ENCODE measurements around the gene CHAD. TPM values are rescaled to one million over a fixed set of nuclear protein-coding genes. Genes with fewer than 3 reads are reported as not detected.

CHAD gene
- polyA plus RNA-seq, 1 experiment: not detected

DNA sequence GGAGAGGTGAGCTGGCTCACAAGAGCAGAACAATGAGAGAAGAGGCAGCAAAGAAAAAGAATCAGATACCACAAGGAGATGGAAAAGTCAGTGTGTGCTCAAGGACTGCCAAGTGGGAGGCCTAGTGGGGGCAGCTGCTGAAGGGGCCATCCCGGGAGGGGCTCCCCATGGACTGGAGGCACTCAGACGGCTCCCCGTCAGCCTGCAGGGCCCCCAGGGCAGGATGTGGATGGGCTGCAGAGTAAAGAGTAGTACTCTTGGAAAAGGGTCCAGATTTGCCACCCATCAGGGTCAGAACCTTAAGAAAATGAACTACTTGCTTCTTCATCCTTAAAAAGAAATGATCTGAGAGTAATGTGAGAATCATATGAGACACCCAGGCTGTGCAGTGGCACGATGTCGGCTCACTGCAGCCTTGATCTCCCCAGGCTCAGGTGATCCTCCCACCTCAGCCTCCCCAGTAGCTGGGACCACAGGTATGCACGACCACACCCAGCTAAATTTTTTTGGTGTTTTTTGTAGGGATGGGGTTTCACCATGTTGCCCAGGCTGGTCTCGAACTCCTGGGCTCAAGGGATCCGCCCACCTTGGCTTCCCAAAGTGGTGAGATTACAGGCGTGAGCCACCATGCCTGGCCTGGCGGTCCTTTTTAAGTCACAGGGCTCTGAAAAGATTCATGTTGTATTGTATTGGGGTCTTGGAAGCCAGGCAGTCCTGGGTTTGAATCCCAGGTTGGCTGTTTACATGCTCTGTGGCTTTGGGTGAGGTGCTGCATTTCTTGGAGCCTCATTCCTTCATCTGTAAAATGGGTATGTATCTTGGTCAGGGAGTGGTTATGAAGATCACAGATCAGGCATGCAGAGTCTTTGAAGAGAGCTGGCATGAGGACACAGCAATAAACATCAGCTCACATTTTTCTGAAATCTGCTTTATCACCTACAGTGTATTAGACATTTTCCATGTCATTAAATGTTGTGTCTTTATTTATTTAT lies 27.5 kb downstream of the CHAD start:
- Histone ChIP-seq H3K27ac (ENCODE audit: low read depth, low read length) (no peak overlapping the region), H3K4me3 (ENCODE audit: low read depth, low read length) (no peak overlapping the region), H3K9me3 (ENCODE audit: control insufficient read depth, insufficient read depth, low read length) (no peaks in the 10 kb centered on the region), H3K27me3 (ENCODE audit: control insufficient read depth, insufficient read depth, low read length) (no peaks in the 10 kb centered on the region)
- POLR2A ChIA-PET: interaction anchor here (0.6 kb wide), 1 partner anchor 14 kb away, joined by 3 read pairs; no protein-coding TSS in a partner anchor
- CTCF ChIA-PET: interaction anchor here (1.0 kb wide), 1 partner anchor 44 kb away, joined by 3 read pairs; the partner anchor contains the start of gene LRRC59
- no peak for DNase-seq (ENCODE audit: low read depth, low spot score)
- TF ChIP-seq, protein P1, sequence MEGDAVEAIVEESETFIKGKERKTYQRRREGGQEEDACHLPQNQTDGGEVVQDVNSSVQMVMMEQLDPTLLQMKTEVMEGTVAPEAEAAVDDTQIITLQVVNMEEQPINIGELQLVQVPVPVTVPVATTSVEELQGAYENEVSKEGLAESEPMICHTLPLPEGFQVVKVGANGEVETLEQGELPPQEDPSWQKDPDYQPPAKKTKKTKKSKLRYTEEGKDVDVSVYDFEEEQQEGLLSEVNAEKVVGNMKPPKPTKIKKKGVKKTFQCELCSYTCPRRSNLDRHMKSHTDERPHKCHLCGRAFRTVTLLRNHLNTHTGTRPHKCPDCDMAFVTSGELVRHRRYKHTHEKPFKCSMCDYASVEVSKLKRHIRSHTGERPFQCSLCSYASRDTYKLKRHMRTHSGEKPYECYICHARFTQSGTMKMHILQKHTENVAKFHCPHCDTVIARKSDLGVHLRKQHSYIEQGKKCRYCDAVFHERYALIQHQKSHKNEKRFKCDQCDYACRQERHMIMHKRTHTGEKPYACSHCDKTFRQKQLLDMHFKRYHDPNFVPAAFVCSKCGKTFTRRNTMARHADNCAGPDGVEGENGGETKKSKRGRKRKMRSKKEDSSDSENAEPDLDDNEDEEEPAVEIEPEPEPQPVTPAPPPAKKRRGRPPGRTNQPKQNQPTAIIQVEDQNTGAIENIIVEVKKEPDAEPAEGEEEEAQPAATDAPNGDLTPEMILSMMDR (IDR thresholded peaks at IDR 0.05; ENCODE audit: low read depth, low read length): no peak

DNA sequence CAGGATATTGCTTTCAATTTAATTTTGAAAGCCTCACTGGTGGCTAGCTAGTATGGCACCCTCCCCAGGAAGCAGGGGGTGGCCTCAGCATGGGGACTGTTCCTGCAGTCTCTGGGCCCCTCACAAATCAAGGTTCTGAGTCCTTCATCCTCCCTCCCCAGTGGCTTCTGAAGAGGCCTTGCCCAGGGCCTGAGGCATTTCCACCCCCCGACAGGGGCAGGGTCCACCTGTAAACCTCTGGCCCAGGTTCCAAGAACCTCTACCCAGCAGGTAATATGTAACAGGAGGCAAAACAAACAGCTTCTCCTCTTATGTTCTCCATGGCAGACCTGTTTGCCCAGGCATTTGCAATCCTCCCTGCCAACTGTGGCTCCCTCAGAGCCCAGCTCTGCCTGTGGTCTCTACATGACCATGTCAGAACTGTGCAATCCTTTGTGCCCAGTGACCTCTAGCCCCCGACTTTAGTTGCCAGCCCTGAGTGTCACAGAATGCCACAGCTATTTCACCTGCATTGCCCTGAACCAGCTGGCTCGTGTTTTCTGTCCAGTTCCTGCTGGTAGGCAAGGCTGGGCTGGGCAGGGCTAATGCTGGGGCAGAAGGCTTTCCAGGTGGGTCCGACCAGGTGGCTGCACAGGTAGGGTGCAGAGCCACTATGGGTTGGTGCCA lies 28.4 kb downstream of the CHAD start:
- POLR2A ChIA-PET: interaction anchor here (0.6 kb wide), 1 partner anchor 13 kb away, joined by 3 read pairs; no protein-coding TSS in a partner anchor
- H3K9me3 ChIP-seq (ENCODE audit: control insufficient read depth, insufficient read depth, low read length): no peaks in the 10 kb centered on the region
- TF ChIP-seq, protein P1 (IDR thresholded peaks at IDR 0.05; ENCODE audit: low read depth, low read length): no peak
- no peak for DNase-seq (ENCODE audit: low read depth, low spot score)
- CTCF ChIA-PET: no interaction called here
- no peak overlapping the region for H3K27ac ChIP-seq (ENCODE audit: low read depth, low read length)
- no peaks in the 10 kb centered on the region for H3K27me3 ChIP-seq (ENCODE audit: control insufficient read depth, insufficient read depth, low read length)
- no peak overlapping the region for H3K4me3 ChIP-seq (ENCODE audit: low read depth, low read length)

DNA sequence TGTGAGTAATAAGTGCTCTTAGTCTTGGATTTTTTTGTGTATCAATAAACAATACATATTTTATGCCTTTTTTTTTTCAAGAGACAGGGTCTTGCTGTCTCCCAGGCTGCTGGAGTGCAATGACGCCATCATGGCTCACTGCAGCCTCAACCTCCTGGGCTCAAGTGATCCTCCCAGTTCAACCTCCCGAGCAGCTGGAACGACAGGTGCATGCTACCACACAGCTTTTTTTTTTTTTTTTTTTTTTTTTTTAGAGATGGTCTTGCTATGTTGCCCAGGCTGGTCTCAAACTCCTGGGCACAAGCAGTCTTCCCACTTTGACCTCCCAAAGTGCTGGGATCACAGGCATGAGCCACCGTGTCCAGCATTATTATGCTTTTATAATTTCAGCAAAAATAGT lies 29.7 kb downstream of the CHAD start:
- Histone ChIP-seq H3K27ac (ENCODE audit: low read depth, low read length) (no peak overlapping the region), H3K9me3 (ENCODE audit: control insufficient read depth, insufficient read depth, low read length) (no peaks in the 10 kb centered on the region), H3K27me3 (ENCODE audit: control insufficient read depth, insufficient read depth, low read length) (no peaks in the 10 kb centered on the region), H3K4me3 (ENCODE audit: low read depth, low read length) (no peak overlapping the region)
- TF ChIP-seq, protein P1 (IDR thresholded peaks at IDR 0.05; ENCODE audit: low read depth, low read length): no peak
- DNase-seq (ENCODE audit: low read depth, low spot score): no peak
- CTCF ChIA-PET: interaction anchor here (0.6 to 1.7 kb wide), 3 partner anchors 8 to 41 kb away, joined by 4 to 5 read pairs (median 4); no protein-coding TSS in a partner anchor
- POLR2A ChIA-PET: no interaction called here

DNA sequence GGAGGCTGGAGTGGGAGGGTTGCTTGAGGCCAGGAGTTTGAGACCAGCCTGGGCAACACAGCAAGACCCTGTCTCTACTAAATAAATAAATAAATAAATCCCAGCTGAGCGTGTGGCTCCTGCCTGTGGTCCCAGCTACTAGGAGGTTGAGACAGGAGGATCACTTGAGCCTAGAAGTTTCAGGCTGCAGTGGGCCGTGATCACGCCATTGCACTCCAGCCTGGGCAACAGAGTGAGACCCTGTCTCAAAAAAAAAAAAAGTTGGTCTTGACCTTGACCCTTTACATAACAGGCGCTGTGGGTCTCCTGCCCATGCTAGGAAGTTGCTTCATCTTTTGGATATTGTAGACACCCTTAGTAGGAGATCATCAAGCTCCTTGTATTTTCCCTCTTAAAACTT lies 31.3 kb downstream of the CHAD start:
- Histone ChIP-seq H3K9me3 (ENCODE audit: control insufficient read depth, insufficient read depth, low read length) (no peaks in the 10 kb centered on the region), H3K27ac (ENCODE audit: low read depth, low read length) (no peak overlapping the region), H3K4me3 (ENCODE audit: low read depth, low read length) (no peak overlapping the region), H3K27me3 (ENCODE audit: control insufficient read depth, insufficient read depth, low read length) (no peaks in the 10 kb centered on the region)
- no peak for DNase-seq (ENCODE audit: low read depth, low spot score)
- TF ChIP-seq, protein P1 (IDR thresholded peaks at IDR 0.05; ENCODE audit: low read depth, low read length): no peak
- CTCF ChIA-PET: interaction anchor here (1.7 kb wide), 1 partner anchor 40 kb away, joined by 4 read pairs; no protein-coding TSS in a partner anchor
- POLR2A ChIA-PET: no interaction called here

Measured in AG04450 (cell line).